Spleen (tissue), 11 donors: ENCODE measurements around the gene FAM193A. TPM values are rescaled to one million over a fixed set of nuclear protein-coding genes. Genes with fewer than 3 reads are reported as not detected.
"Not testable (repeated sequence)": the region's sequence is repeated elsewhere in the genome, so short reads cannot be mapped to it uniquely, and the experiment has no call there.

ENCODE experiments used
- DNase-seq: peaks from one replicate; pipeline ENCODE4 v3.0.0-alpha.2; 2020
- H3K27ac ChIP-seq, 8 donors: fragments of 200-600 bp; sonication (generic) in 7 of 8; 1 replicate in 4 of 8; 2 replicates in 4 of 8; pipeline versions ENCODE4 v1.5.0 to v1.8.0; 2016 to 2021; ENCODE audit warnings: inconsistent platforms in 4 of 8, mild to moderate bottlenecking in 4 of 8, moderate library complexity in 1 of 8
- H3K27me3 ChIP-seq, 7 donors: fragments of 200-600 bp; sonication (generic) in 6 of 7; replicated peaks in 1 of 7; 1 replicate in 4 of 7; 2 replicates in 3 of 7; pipeline versions ENCODE4 v1.5.0 to v1.8.0; 2016 to 2021; ENCODE audit warnings: inconsistent platforms in 3 of 7, mild to moderate bottlenecking in 1 of 7
- H3K36me3 ChIP-seq, 6 donors: fragments of 200-600 bp; sonication (generic) in 5 of 6; 1 replicate in 4 of 6; 2 replicates in 2 of 6; pipeline versions ENCODE4 v1.5.0 to v1.8.0; 2016 to 2021; ENCODE audit warnings: inconsistent platforms in 2 of 6
- H3K4me1 ChIP-seq, 6 donors: fragments of 200-600 bp; sonication (generic) in 5 of 6; 1 replicate in 3 of 6; 2 replicates in 3 of 6; pipeline versions ENCODE4 v1.5.0 to v1.8.0; 2016 to 2021; ENCODE audit warnings: inconsistent platforms in 3 of 6
- H3K4me3 ChIP-seq, 8 donors: fragments of 200-600 bp; sonication (generic) in 7 of 8; 1 replicate in 4 of 8; 2 replicates in 4 of 8; pipeline versions ENCODE4 v1.5.0 to v1.8.0; 2016 to 2021; ENCODE audit warnings: inconsistent platforms in 4 of 8, mild to moderate bottlenecking in 4 of 8, moderate library complexity in 2 of 8
- H3K9me3 ChIP-seq, 8 donors: fragments of 200-600 bp; sonication (generic) in 7 of 8; 1 replicate in 4 of 8; 2 replicates in 4 of 8; pipeline versions ENCODE4 v1.5.0 to v1.8.0; 2016 to 2021; ENCODE audit warnings: inconsistent platforms in 4 of 8
- POLR2A ChIP-seq, 3 donors: fragments of 450-650 bp; IDR thresholded peaks; one replicate each; pipeline ENCODE4 v1.5.1; 2017; ENCODE audit warnings: antibody characterized with exemption in 3 of 3, mild to moderate bottlenecking in 1 of 3
- POLR2AphosphoS5 ChIP-seq, 3 donors: sonication (generic); formaldehyde crosslinking; IDR thresholded peaks; one replicate each; pipeline ENCODE4 v1.5.1; 2017; ENCODE audit warnings: antibody characterized with exemption in 3 of 3
- WGBS, 5 donors: extraction: QIAGEN DNeasy Blood & Tissue Kit in 3 of 5; methylation state at CpG; one replicate each; pipeline versions ENCODE4 v1.1.5 to v1.1.7; 2013 to 2018; 5-methylcytosine and 5-hydroxymethylcytosine counted together
- intact Hi-C: fragments of 100-400 bp; cut with DNase I; formaldehyde crosslinking; loops from one replicate; pipeline ENCODE4 v1.15.0; 2023; ENCODE audit warnings: low total_unique reads
- polyA plus RNA-seq, 3 donors: library from polyadenylated mRNA; stranded (reverse); fragments of 200-250 nt; gene quantifications; one replicate each; pipeline ENCODE4 v1.2.1, GENCODE V29; 2013
- total RNA-seq, 7 donors: library from RNA; depleted of rRNA in 3 of 7; stranded (reverse); fragments of >200 nt in 3 of 7; fragmentation: NEBNext Ultra II Directional in 4 of 7; extraction: Animal tissue kit (Norgen Biotek cat#: 25700) in 4 of 7; gene quantifications; one replicate each; pipeline versions ENCODE4 v1.1.0 to v1.2.1, GENCODE V29; 2016 to 2021
- TF ChIP-seq, protein P1 (sequence below), 11 experiments: fragments of 200-600 bp in 7 of 11; fragments of 450-650 bp in 4 of 11; sonication (generic) in 4 of 11; IDR thresholded peaks in 8 of 11; conservative IDR thresholded peaks in 3 of 11; 1 replicate in 7 of 11; 2 replicates in 4 of 11; pipeline versions ENCODE4 v1.4.0 to v1.8.0; 2016 to 2021; ENCODE audit warnings: antibody characterized with exemption in 11 of 11, inconsistent platforms in 4 of 11, mild to moderate bottlenecking in 1 of 11
- donor health status: healthy with polysubstance abuse.
- donor health status: DM: no; HTN: no; CAD: no; lungs with moderate emphysema.
- donor health status: DM: no; HTN: no; CAD: no.
- donor health status: Bipolar disorder and iron deficiency.
- donor health status: healthy.
- donor health status: DM: no; HTN: no; CAD: no.
- donor health status: DM: yes; HTN: yes; CAD: no.

Gene FAM193A
- total and polyA plus RNA-seq, 10 donors: 6.2 to 37.7 (median 31.6) TPM

DNA sequence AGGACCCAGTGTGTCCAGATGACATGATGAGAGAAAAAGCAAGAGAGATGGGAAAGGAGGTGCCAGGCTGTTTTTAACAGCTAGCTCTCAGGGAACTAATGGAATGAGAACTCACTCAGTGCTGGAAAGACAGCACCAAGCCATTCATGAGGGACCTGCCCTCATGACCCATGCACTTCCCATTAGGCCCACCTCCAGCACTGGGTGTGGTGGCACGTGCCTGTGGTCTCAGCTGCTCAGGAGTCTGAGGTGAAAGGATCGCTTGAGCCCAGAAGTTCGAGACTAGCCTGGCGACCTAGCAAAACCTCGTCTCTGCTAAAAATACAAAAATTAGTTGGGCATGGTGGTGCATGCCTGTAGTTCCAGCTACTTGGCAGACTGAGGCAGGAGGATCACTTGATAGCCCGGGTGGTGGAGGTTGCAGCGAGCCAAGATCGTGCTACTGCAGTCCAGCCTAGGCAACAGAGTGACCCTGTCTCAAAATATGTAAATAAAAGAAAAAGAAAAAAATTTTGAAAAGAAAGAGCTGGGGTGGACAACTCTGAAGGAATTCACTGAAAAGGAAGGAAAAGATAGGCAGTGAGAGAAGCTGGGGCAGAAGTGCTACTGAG lies 50.9 kb downstream of the FAM193A start:
- 69 to 85% (median 74%) methylated on average over 8 of the region's 8 CpGs for WGBS, 5 donors
- Histone ChIP-seq H3K27ac (no peak overlapping the region), H3K4me1 (peaks cover 25 to 88% (median 69%) of the 10 kb centered on the region in 6 donors), H3K36me3 (no peaks in the 10 kb centered on the region), H3K9me3 (no peaks in the 10 kb centered on the region), H3K4me3 (no peak overlapping the region), H3K27me3 (no peaks in the 10 kb centered on the region)
- TF ChIP-seq POLR2A (IDR thresholded peaks at IDR 0.05) (no peak), POLR2AphosphoS5 (IDR thresholded peaks at IDR 0.05) (peak in 1 of 3 donors; percentile 19)
- TF ChIP-seq, protein P1, sequence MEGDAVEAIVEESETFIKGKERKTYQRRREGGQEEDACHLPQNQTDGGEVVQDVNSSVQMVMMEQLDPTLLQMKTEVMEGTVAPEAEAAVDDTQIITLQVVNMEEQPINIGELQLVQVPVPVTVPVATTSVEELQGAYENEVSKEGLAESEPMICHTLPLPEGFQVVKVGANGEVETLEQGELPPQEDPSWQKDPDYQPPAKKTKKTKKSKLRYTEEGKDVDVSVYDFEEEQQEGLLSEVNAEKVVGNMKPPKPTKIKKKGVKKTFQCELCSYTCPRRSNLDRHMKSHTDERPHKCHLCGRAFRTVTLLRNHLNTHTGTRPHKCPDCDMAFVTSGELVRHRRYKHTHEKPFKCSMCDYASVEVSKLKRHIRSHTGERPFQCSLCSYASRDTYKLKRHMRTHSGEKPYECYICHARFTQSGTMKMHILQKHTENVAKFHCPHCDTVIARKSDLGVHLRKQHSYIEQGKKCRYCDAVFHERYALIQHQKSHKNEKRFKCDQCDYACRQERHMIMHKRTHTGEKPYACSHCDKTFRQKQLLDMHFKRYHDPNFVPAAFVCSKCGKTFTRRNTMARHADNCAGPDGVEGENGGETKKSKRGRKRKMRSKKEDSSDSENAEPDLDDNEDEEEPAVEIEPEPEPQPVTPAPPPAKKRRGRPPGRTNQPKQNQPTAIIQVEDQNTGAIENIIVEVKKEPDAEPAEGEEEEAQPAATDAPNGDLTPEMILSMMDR (IDR thresholded peaks at IDR 0.05 in 8 of 11, conservative IDR thresholded peaks at IDR 0.05 in 3 of 11): no peak
- intact Hi-C loops: no loop called here
- DNase-seq: no peak

DNA sequence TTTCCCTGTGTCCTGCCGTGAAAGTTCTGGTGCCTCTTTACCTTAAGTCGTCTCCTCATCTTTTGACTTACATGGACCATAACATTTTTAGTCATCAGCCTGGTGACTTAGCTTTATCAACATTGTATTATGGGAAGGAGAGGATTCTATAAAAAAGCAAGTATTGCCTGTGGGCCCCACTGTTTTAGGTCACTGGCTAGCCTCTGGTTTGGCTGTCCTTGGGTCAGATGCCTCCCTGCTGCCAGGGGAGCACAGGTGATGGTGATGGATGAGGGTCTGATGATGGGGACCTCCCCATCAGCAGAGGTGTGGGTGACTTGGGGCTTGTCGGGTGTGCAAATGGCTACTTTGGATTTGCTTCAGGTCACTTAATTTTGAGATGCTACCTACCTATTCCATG lies 51.8 kb downstream of the FAM193A start:
- DNase-seq: no peak
- H3K27ac ChIP-seq: no peak overlapping the region
- no peak overlapping the region for H3K4me3 ChIP-seq
- WGBS, 5 donors: 80 to 94% (median 90%) methylated on average over 3 of the region's 3 CpGs
- no peaks in the 10 kb centered on the region for H3K27me3 ChIP-seq
- intact Hi-C loops: no loop called here
- peaks cover 27 to 88% (median 70%) of the 10 kb centered on the region in 6 donors for H3K4me1 ChIP-seq
- no peaks in the 10 kb centered on the region for H3K36me3 ChIP-seq
- TF ChIP-seq POLR2A (IDR thresholded peaks at IDR 0.05) (no peak), POLR2AphosphoS5 (IDR thresholded peaks at IDR 0.05) (no peak)
- TF ChIP-seq, protein P1 (IDR thresholded peaks at IDR 0.05 in 8 of 11, conservative IDR thresholded peaks at IDR 0.05 in 3 of 11): no peak
- no peaks in the 10 kb centered on the region for H3K9me3 ChIP-seq

DNA sequence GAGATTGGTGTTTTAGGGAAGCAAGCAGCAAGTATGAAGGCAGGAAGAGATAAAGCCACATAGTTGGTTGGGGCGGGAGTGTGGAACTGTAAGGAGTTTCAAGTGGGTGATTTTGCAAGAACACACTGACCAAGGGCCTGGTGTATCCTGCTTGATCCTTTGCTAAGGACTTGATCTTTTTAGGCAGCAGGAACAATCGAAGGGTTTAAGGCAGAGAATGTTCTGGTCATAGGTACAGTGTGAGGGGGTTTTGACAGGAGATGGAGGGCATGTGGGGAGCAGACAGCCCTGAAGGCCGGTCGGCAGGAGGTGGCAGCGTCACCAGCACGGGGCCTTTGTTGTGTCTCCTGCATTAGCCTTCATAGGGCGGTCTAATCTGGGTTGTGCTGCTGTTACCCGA lies 54.7 kb downstream of the FAM193A start:
- no peaks in the 10 kb centered on the region for H3K9me3 ChIP-seq
- H3K36me3 ChIP-seq: peaks cover 0 to 3% (median under 1%) of the 10 kb centered on the region in 6 donors
- 18 to 40% (median 25%) methylated on average over 8 of the region's 8 CpGs for WGBS, 5 donors
- peaks cover 28 to 97% (median 75%) of the 10 kb centered on the region in 6 donors for H3K4me1 ChIP-seq
- peak overlapping the region in 6 of 8 donors; percentile 20 to 60 (median 48) for H3K27ac ChIP-seq
- intact Hi-C loops: no loop called here
- TF ChIP-seq POLR2AphosphoS5 (IDR thresholded peaks at IDR 0.05): peak in 1 of 3 donors; percentile 27
- TF ChIP-seq POLR2A (IDR thresholded peaks at IDR 0.05): no peak
- TF ChIP-seq, protein P1 (IDR thresholded peaks at IDR 0.05 in 8 of 11, conservative IDR thresholded peaks at IDR 0.05 in 3 of 11): no peak
- DNase-seq: no peak
- H3K4me3 ChIP-seq: no peak overlapping the region
- H3K27me3 ChIP-seq: no peaks in the 10 kb centered on the region

DNA sequence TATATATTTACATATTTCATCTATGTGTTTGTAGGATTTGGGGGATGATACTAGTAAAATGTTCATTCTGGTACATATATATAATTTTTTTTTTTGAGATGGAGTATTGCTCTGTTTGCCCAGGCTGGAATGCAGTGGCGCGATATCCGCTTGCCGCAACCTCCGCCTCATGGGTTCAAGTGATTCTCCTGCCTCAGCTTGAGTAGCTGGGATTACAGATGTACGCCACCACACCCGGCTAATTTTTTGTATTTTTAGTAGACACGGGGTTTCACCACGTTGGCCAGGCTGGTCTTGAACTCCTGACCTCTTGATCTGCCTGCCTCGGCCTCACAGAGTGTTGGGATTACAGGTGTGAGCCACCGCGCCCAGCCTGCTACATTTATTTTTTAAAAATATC lies 55.6 kb downstream of the FAM193A start:
- DNase-seq, H3K9me3 ChIP-seq: not testable (repeated sequence)

More for the DNA sequence above, 55.6 kb downstream of the FAM193A start:
- H3K4me3 ChIP-seq, H3K27me3 ChIP-seq, intact Hi-C loops: not testable (repeated sequence)
- Histone ChIP-seq H3K27ac (peak overlapping the region in 2 of 8 donors; percentile 11 to 31), H3K36me3 (peaks cover 0 to 12% (median 4%) of the 10 kb centered on the region in 6 donors), H3K4me1 (peaks cover 33 to 97% (median 74%) of the 10 kb centered on the region in 6 donors)
- 89 to 91% (median 90%) methylated on average over 12 of the region's 12 CpGs for WGBS, 5 donors
